Thoracic aorta (tissue), 2 donors: Measurements from ENCODE around the gene ANTXR1. TPM values are rescaled to one million over a fixed set of nuclear protein-coding genes. Genes with fewer than 3 reads are reported as not detected.

Experiments used
- ATAC-seq: fragments of 150-250 bp; one replicate; pipeline ENCODE4 v1.8.0; 2017; ENCODE audit warnings: low read depth; ENCODE audit not compliant: insufficient number of reproducible peaks, low FRiP score
- DNase-seq: peaks from one replicate; pipeline ENCODE4 v3.0.0-alpha.2; 2020; ENCODE audit warnings: low spot score
- H3K27ac ChIP-seq, 2 donors: fragments of 200-600 bp; sonication (generic); 1 replicate in 1 of 2; 2 replicates in 1 of 2; pipeline ENCODE4 v1.5.1; 2016; ENCODE audit warnings: mild to moderate bottlenecking in 2 of 2, moderate library complexity in 2 of 2
- H3K27me3 ChIP-seq: fragments of 200-600 bp; sonication (generic); replicated peaks from 2 replicates; pipeline ENCODE4 v1.6.0; 2016; ENCODE audit warnings: mild to moderate bottlenecking; ENCODE audit not compliant: insufficient read depth
- H3K36me3 ChIP-seq: fragments of 200-600 bp; sonication (generic); one replicate; pipeline ENCODE4 v1.5.1; 2016
- H3K4me1 ChIP-seq, 2 donors: fragments of 200-600 bp; sonication (generic); 1 replicate in 1 of 2; 2 replicates in 1 of 2; pipeline versions ENCODE4 v1.5.1 to v1.6.0; 2016; ENCODE audit warnings: low read depth in 2 of 2, mild to moderate bottlenecking in 1 of 2; ENCODE audit not compliant: control insufficient read depth in 1 of 2
- H3K4me3 ChIP-seq: fragments of 200-600 bp; sonication (generic); 2 replicates; pipeline ENCODE4 v1.5.1; 2016; ENCODE audit warnings: mild to moderate bottlenecking
- H3K9me3 ChIP-seq: fragments of 200-600 bp; sonication (generic); 2 replicates; pipeline ENCODE4 v1.5.1; 2016
- CTCF ChIP-seq: fragments of 200-600 bp; sonication (generic); IDR thresholded peaks from one replicate; pipeline ENCODE4 v1.5.1; 2019; ENCODE audit warnings: antibody characterized with exemption
- total RNA-seq, 2 donors: library from RNA; depleted of rRNA; stranded (reverse); fragments of >200 nt; gene quantifications; one replicate each; pipeline versions ENCODE4 v1.1.0 to v1.2.3, GENCODE V29; 2016

ANTXR1 gene
- total RNA-seq, 2 donors from 2014 or later = 253 to 313 TPM

GRCh38 chr2:68977453-68977852 lies 35.5 kb upstream of the ANTXR1 start:
- no peak for TF ChIP-seq CTCF
- H3K4me1 ChIP-seq = peaks cover 3 to 9% of the 10 kb centered on the region in 2 donors
- no peaks in the 10 kb centered on the region for H3K36me3 ChIP-seq
- no peaks in the 10 kb centered on the region for H3K9me3 ChIP-seq
- H3K27ac ChIP-seq = no peak overlapping the region
- no peak for DNase-seq
- no peaks in the 10 kb centered on the region for H3K27me3 ChIP-seq
- H3K4me3 ChIP-seq = no peak overlapping the region
- no peak for ATAC-seq

GRCh38 chr2:68978098-68978497 lies 34.9 kb upstream of the ANTXR1 start:
- TF ChIP-seq CTCF = no peak
- Histone ChIP-seq H3K27ac (no peak overlapping the region), H3K27me3 (no peaks in the 10 kb centered on the region), H3K9me3 (no peaks in the 10 kb centered on the region), H3K4me1 (peaks cover 3 to 9% of the 10 kb centered on the region in 2 donors), H3K36me3 (no peaks in the 10 kb centered on the region), H3K4me3 (no peak overlapping the region)
- DNase-seq (no peak), ATAC-seq (no peak)

- Histone ChIP-seq H3K4me3 (no peak overlapping the region), H3K4me1 (no peaks in the 10 kb centered on the region), H3K9me3 (no peaks in the 10 kb centered on the region), H3K36me3 (no peaks in the 10 kb centered on the region), H3K27me3 (no peaks in the 10 kb centered on the region), H3K27ac (no peak overlapping the region)
- TF ChIP-seq CTCF = no peak
- DNase-seq = no peak
- ATAC-seq = no peak
Measured at GRCh38 chr2:68980956-68981355, 32.0 kb upstream of the ANTXR1 start.

GRCh38 chr2:68987021-68987503 lies 25.9 kb upstream of the ANTXR1 start:
- Histone ChIP-seq H3K36me3 (no peaks in the 10 kb centered on the region), H3K4me1 (peaks cover 0 to 5% of the 10 kb centered on the region in 2 donors), H3K27ac (no peak overlapping the region), H3K27me3 (no peaks in the 10 kb centered on the region), H3K4me3 (no peak overlapping the region), H3K9me3 (no peaks in the 10 kb centered on the region)
- no peak for TF ChIP-seq CTCF
- DNase-seq (no peak), ATAC-seq (no peak)

- no peak for ATAC-seq
- no peak overlapping the region for H3K27ac ChIP-seq
- no peak for DNase-seq
- H3K4me3 ChIP-seq = no peak overlapping the region
- no peaks in the 10 kb centered on the region for H3K27me3 ChIP-seq
- no peaks in the 10 kb centered on the region for H3K36me3 ChIP-seq
- H3K4me1 ChIP-seq = peaks cover 0 to 5% of the 10 kb centered on the region in 2 donors
- no peak for TF ChIP-seq CTCF
- no peaks in the 10 kb centered on the region for H3K9me3 ChIP-seq
Measured at GRCh38 chr2:68989035-68989434, 23.9 kb upstream of the ANTXR1 start.
